ENCODE results near the gene PLAGL1. TPM values are rescaled to one million over a fixed set of nuclear protein-coding genes. Genes with fewer than 3 reads are reported as not detected.
"Not testable (repeated sequence)": the region's sequence is repeated elsewhere in the genome, so short reads cannot be mapped to it uniquely, and the experiment has no call there.

PLAGL1 gene
- polyA plus RNA-seq, 2 of the 4 experiments (the other 2 are of a cell fraction): 4.7 to 8.2 TPM

DNA sequence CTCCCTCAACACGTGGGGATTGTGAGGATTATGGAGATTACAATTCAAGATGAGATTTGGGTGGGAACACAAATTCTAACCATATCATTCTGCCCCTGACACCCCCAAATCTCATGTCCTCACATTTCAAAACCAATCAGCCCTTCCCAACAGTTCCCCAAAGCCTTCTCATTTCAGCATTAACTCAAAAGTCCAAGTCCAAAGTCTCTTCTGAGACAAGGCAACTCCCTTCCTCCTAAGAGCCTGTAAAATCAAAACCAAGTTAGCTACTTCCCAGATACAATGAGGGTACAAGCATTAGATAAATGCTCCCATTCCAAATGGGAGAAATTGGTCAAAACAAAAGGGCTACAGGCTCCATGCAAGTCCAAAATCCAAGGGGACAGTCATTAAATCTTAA is 39.6 kb upstream of the PLAGL1 start (continued):
- TF ChIP-seq USF2 (IDR thresholded peaks at IDR 0.05) (no peak), TFCP2L1 (CRISPR knock-in tag; IDR thresholded peaks at IDR 0.05) (no peak), CHD2 (IDR thresholded peaks at IDR 0.05; ENCODE audit: low read length, partially characterized antibody) (no peak)

DNA sequence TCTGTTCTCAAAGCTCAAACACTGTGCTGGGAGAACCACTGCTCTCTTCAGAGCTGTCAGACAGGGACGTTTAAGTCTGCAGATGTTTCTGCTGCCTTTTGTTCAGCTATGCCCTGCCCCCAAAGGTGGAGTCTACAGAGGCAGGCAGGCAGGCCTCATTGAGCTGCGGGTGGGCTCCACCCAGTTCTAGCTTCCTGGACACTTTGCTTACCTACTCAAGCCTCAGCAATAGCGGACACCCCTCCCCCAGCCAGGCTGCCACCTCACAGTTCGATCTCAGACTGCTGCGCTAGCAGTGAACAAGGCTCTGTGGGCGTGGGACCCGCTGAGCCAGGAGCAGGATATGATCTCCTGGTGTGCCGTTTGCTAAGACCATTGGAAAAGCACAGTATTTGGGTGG is 38.6 kb upstream of the PLAGL1 start:
- DNase-seq (ENCODE audit: low read depth in 1 of 2, low spot score in 1 of 2); FAIRE-seq; H3K27ac ChIP-seq; POLR2A ChIA-PET; ATAC-seq; H3K4me2 ChIP-seq; H3K4me3 ChIP-seq; H3K4me1 ChIP-seq; H3K9me3 ChIP-seq: not testable (repeated sequence)
- CTCF ChIA-PET: interaction anchor here (1.6 kb wide), 1 partner anchor 10 kb away, joined by 5 read pairs; no protein-coding TSS in a partner anchor
- WGBS (ENCODE audit: missing lambda C conversion rate): 13% methylated on average over 1 of the region's 8 CpGs

DNA sequence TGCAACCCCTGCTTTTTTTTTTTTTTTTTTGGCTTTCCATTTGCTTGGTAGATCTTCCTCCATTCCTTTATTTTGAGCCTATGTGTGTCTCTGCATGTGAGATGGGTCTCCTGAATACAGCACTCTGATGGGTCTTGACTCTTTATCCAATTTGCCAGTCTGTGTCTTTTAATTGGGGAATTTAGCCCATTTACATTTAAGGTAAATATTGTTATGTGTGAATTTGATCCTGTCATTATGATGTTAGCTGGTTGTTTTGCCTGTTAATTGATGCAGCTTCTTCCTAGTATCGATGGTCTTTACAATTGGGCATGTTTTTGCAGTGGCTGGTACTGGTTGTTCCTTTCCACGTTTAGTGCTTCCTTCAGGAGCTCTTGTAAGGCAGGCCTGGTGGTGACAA is 36.9 kb upstream of the PLAGL1 start:
- H3K4me2 ChIP-seq; H3K27ac ChIP-seq; H3K4me3 ChIP-seq; FAIRE-seq; H3K9me3 ChIP-seq; ATAC-seq; DNase-seq (ENCODE audit: low read depth in 1 of 2, low spot score in 1 of 2); H3K4me1 ChIP-seq; POLR2A ChIA-PET; CTCF ChIA-PET: not testable (repeated sequence)
- 0% methylated on average over 2 of the region's 2 CpGs for WGBS (ENCODE audit: missing lambda C conversion rate)

- ChIA-PET CTCF (interaction anchor here (0.6 to 2.0 kb wide), 3 partner anchors 11 to 94 kb away, joined by 3 to 5 read pairs (median 3); no protein-coding TSS in a partner anchor), POLR2A (no interaction called here)
- H3K4me1 ChIP-seq: no peaks in the 10 kb centered on the region
- H3K4me2 ChIP-seq: 0 out of 3 replicates have a peak overlapping the region, but pooled peaks have one; percentile 12
- TF ChIP-seq RNF2 (IDR thresholded peaks at IDR 0.05; ENCODE audit: borderline replicate concordance, low read depth) (no peak), KDM5A (IDR thresholded peaks at IDR 0.05) (no peak), NPAS2 (CRISPR knock-in tag; IDR thresholded peaks at IDR 0.05; ENCODE audit: borderline replicate concordance) (no peak), CHD4 (IDR thresholded peaks at IDR 0.05; ENCODE audit: borderline replicate concordance) (no peak), RCOR1 (IDR thresholded peaks at IDR 0.05; ENCODE audit: low read depth, low read length) (no peak), HOXA7 (CRISPR knock-in tag; IDR thresholded peaks at IDR 0.05) (no peak), NR3C1 (IDR thresholded peaks at IDR 0.05) (no peak), ESRRA (IDR thresholded peaks at IDR 0.05; ENCODE audit: borderline replicate concordance, low read length) (no peak), GATA3 (IDR thresholded peaks at IDR 0.05; ENCODE audit: borderline replicate concordance) (no peak), ZC3H11A (IDR thresholded peaks at IDR 0.05) (no peak), USF2 (IDR thresholded peaks at IDR 0.05) (no peak)
- TF ChIP-seq, protein P1, sequence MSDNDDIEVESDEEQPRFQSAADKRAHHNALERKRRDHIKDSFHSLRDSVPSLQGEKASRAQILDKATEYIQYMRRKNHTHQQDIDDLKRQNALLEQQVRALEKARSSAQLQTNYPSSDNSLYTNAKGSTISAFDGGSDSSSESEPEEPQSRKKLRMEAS (IDR thresholded peaks at IDR 0.05): no peak
- TF ChIP-seq, protein P2, sequence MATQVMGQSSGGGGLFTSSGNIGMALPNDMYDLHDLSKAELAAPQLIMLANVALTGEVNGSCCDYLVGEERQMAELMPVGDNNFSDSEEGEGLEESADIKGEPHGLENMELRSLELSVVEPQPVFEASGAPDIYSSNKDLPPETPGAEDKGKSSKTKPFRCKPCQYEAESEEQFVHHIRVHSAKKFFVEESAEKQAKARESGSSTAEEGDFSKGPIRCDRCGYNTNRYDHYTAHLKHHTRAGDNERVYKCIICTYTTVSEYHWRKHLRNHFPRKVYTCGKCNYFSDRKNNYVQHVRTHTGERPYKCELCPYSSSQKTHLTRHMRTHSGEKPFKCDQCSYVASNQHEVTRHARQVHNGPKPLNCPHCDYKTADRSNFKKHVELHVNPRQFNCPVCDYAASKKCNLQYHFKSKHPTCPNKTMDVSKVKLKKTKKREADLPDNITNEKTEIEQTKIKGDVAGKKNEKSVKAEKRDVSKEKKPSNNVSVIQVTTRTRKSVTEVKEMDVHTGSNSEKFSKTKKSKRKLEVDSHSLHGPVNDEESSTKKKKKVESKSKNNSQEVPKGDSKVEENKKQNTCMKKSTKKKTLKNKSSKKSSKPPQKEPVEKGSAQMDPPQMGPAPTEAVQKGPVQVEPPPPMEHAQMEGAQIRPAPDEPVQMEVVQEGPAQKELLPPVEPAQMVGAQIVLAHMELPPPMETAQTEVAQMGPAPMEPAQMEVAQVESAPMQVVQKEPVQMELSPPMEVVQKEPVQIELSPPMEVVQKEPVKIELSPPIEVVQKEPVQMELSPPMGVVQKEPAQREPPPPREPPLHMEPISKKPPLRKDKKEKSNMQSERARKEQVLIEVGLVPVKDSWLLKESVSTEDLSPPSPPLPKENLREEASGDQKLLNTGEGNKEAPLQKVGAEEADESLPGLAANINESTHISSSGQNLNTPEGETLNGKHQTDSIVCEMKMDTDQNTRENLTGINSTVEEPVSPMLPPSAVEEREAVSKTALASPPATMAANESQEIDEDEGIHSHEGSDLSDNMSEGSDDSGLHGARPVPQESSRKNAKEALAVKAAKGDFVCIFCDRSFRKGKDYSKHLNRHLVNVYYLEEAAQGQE (IDR thresholded peaks at IDR 0.05): no peak
- TF ChIP-seq, protein P3, sequence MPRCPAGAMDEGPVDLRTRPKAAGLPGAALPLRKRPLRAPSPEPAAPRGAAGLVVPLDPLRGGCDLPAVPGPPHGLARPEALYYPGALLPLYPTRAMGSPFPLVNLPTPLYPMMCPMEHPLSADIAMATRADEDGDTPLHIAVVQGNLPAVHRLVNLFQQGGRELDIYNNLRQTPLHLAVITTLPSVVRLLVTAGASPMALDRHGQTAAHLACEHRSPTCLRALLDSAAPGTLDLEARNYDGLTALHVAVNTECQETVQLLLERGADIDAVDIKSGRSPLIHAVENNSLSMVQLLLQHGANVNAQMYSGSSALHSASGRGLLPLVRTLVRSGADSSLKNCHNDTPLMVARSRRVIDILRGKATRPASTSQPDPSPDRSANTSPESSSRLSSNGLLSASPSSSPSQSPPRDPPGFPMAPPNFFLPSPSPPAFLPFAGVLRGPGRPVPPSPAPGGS (IDR thresholded peaks at IDR 0.05): no peak
- TF ChIP-seq, protein P4, sequence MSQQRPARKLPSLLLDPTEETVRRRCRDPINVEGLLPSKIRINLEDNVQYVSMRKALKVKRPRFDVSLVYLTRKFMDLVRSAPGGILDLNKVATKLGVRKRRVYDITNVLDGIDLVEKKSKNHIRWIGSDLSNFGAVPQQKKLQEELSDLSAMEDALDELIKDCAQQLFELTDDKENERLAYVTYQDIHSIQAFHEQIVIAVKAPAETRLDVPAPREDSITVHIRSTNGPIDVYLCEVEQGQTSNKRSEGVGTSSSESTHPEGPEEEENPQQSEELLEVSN (IDR thresholded peaks at IDR 0.05; ENCODE audit: borderline replicate concordance, low read depth): no peak
- TF ChIP-seq, protein P5, sequence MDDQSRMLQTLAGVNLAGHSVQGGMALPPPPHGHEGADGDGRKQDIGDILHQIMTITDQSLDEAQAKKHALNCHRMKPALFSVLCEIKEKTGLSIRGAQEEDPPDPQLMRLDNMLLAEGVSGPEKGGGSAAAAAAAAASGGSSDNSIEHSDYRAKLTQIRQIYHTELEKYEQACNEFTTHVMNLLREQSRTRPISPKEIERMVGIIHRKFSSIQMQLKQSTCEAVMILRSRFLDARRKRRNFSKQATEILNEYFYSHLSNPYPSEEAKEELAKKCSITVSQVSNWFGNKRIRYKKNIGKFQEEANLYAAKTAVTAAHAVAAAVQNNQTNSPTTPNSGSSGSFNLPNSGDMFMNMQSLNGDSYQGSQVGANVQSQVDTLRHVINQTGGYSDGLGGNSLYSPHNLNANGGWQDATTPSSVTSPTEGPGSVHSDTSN (IDR thresholded peaks at IDR 0.05): no peak
- no peaks in the 10 kb centered on the region for H3K9me3 ChIP-seq
- 96% methylated on average over 3 of the region's 3 CpGs for WGBS (ENCODE audit: missing lambda C conversion rate)
- no peak for FAIRE-seq
- no peak for DNase-seq (ENCODE audit: low read depth in 1 of 2, low spot score in 1 of 2)
- H3K4me3 ChIP-seq: no peak overlapping the region
- no peak overlapping the region for H3K27ac ChIP-seq
- ATAC-seq: no peak
Measured at GRCh38 chr6:144036835-144037195, 28.8 kb upstream of the PLAGL1 start.

Data from A549 (cell line).